HepG2 (cell line): ENCODE measurements around the gene SLC13A3. TPM values are rescaled to one million over a fixed set of nuclear protein-coding genes. Genes with fewer than 3 reads are reported as not detected.

Experiments
- CEBPB ChIP-seq: IDR thresholded peaks from 2 replicates; pipeline ENCODE4 v1.6.1; 2011; ENCODE audit warnings: low read depth, low read length, improper control_type of control experiment, borderline replicate concordance
- FOXP4 ChIP-seq: sonication (generic); formaldehyde crosslinking; IDR thresholded peaks from 2 replicates; pipeline ENCODE4 v1.4.0; 2020; ENCODE audit warnings: missing genetic modification reagents
- GATAD2A ChIP-seq: IDR thresholded peaks from 2 replicates; pipeline ENCODE4 v1.6.1; 2016
- IRF1 ChIP-seq: sonication (generic); formaldehyde crosslinking; IDR thresholded peaks from 2 replicates; pipeline ENCODE4 v1.4.0; 2020; ENCODE audit warnings: low read depth, mild to moderate bottlenecking, missing genetic modification reagents
- MIER3 ChIP-seq: IDR thresholded peaks from 2 replicates; pipeline ENCODE4 v1.6.1; 2016; ENCODE audit warnings: missing compliant biosample characterization, borderline replicate concordance
- MNT ChIP-seq: fragments of 450-650 bp; IDR thresholded peaks from 2 replicates; pipeline ENCODE4 v1.6.1; 2016
- NFE2L1 ChIP-seq: sonication (generic); formaldehyde crosslinking; IDR thresholded peaks from 2 replicates; pipeline ENCODE4 v1.4.0; 2020; ENCODE audit warnings: missing genetic modification reagents, mild to moderate bottlenecking, borderline replicate concordance
- PHF21A ChIP-seq: sonication (generic); formaldehyde crosslinking; IDR thresholded peaks from 2 replicates; pipeline ENCODE4 v1.5.0; 2020; ENCODE audit warnings: mild to moderate bottlenecking, missing genetic modification reagents
- SAP130 ChIP-seq: IDR thresholded peaks from 2 replicates; pipeline ENCODE4 v1.6.1; 2016; ENCODE audit warnings: low read depth
- SKI ChIP-seq: fragments of 450-650 bp; IDR thresholded peaks from one replicate; pipeline ENCODE4 v1.6.1; 2018; ENCODE audit warnings: mild to moderate bottlenecking; ENCODE audit not compliant: partially characterized antibody
- SRSF4 ChIP-seq: fragments of 200-400 bp; formaldehyde crosslinking; IDR thresholded peaks from one replicate; pipeline ENCODE4 v1.6.1; 2018; ENCODE audit warnings: mild to moderate bottlenecking, low read depth, low read length, moderate library complexity; ENCODE audit not compliant: poor library complexity, severe bottlenecking
- TEF ChIP-seq: sonication (generic); formaldehyde crosslinking; IDR thresholded peaks from 2 replicates; pipeline ENCODE4 v1.5.0; 2020; ENCODE audit warnings: missing genetic modification reagents
- ZBTB3 ChIP-seq: sonication (generic); formaldehyde crosslinking; IDR thresholded peaks from 2 replicates; pipeline ENCODE4 v1.4.0; 2020; ENCODE audit warnings: low read depth, mild to moderate bottlenecking, moderate library complexity, missing genetic modification reagents, borderline replicate concordance
- ZNF121 ChIP-seq: sonication (generic); formaldehyde crosslinking; IDR thresholded peaks from 2 replicates; pipeline ENCODE4 v1.5.0; 2020; ENCODE audit warnings: mild to moderate bottlenecking, missing genetic modification reagents
- ZNF569 ChIP-seq: sonication (generic); formaldehyde crosslinking; IDR thresholded peaks from 2 replicates; pipeline ENCODE4 v1.5.0; 2020; ENCODE audit warnings: mild to moderate bottlenecking, missing genetic modification reagents, moderate library complexity, borderline replicate concordance
- ZNF629 ChIP-seq: sonication (generic); formaldehyde crosslinking; conservative IDR thresholded peaks from 2 replicates; pipeline ENCODE4 v1.5.0; 2020; ENCODE audit warnings: missing genetic modification reagents
- ZNF691 ChIP-seq: sonication (generic); formaldehyde crosslinking; IDR thresholded peaks from 2 replicates; pipeline ENCODE4 v1.4.0; 2020; ENCODE audit warnings: missing genetic modification reagents, low read depth, mild to moderate bottlenecking, borderline replicate concordance
- ZNF75D ChIP-seq: sonication (generic); formaldehyde crosslinking; IDR thresholded peaks from 2 replicates; pipeline ENCODE4 v1.8.1; 2023; ENCODE audit warnings: missing genetic modification reagents, mild to moderate bottlenecking, borderline replicate concordance
- ZNF782 ChIP-seq: sonication (generic); formaldehyde crosslinking; IDR thresholded peaks from 2 replicates; pipeline ENCODE4 v1.4.0; 2020; ENCODE audit warnings: missing genetic modification reagents, mild to moderate bottlenecking, borderline replicate concordance
- polyA plus RNA-seq, 8 experiments: library from polyadenylated mRNA; depleted of rRNA in 3 of 8; stranded (reverse) in 7 of 8; unstranded in 1 of 8; fragments of >200 nt; fragmentation: Illumina TruSeq in 4 of 8; extraction: Trizol in 4 of 8; gene quantifications; 2 replicates each; pipeline versions ENCODE4 v1.2.1 to v1.2.3, GENCODE V29; 2011 to 2016; ENCODE audit warnings: low read depth in 4 of 8, missing spikeins in 1 of 8, mixed read lengths in 1 of 8; ENCODE audit not compliant: insufficient read depth in 1 of 8
- total RNA-seq, 5 experiments: library from RNA; depleted of rRNA; stranded (reverse); fragments of >200 nt; fragmentation: Illumina TruSeq; extraction: Trizol; gene quantifications; 2 replicates each; pipeline ENCODE4 v1.2.3, GENCODE V29; 2016; ENCODE audit warnings: low read depth in 1 of 5
- TF ChIP-seq, protein P1 (sequence below): sonication (generic); formaldehyde crosslinking; IDR thresholded peaks from 2 replicates; pipeline ENCODE4 v1.8.1; 2023; ENCODE audit warnings: mild to moderate bottlenecking, moderate library complexity, missing genetic modification reagents
- TF ChIP-seq, protein P2 (sequence below): sonication (generic); formaldehyde crosslinking; IDR thresholded peaks from 2 replicates; pipeline ENCODE4 v1.8.0; 2022; ENCODE audit warnings: missing genetic modification reagents, mild to moderate bottlenecking, moderate library complexity, borderline replicate concordance

SLC13A3 gene
- total and polyA plus RNA-seq, 2 of the 13 experiments (the other 11 are each of a cell fraction or from before 2014, with no cell fraction given), result 66.5 to 76.0 TPM

- TF ChIP-seq ZNF782 (CRISPR knock-in tag) (no peak), SRSF4 (no peak), FOXP4 (CRISPR knock-in tag) (peak; percentile 36; the same call in 1 of the 2 replicates), NFE2L1 (CRISPR knock-in tag) (no peak), ZNF569 (no peak), CEBPB (peak; percentile 56; the same call in 1 of the 2 replicates), ZNF691 (no peak), IRF1 (CRISPR knock-in tag) (no peak), TEF (CRISPR knock-in tag) (no peak), ZNF121 (CRISPR knock-in tag) (no peak), SAP130 (CRISPR knock-in tag) (peak; percentile 47), ZNF629 (CRISPR knock-in tag) (no peak), ZNF75D (CRISPR knock-in tag) (no peak), SKI (peak; percentile 82), MIER3 (CRISPR knock-in tag) (peak; percentile 69; the same call in 1 of the 2 replicates), GATAD2A (CRISPR knock-in tag) (peak; percentile 83), ZBTB3 (CRISPR knock-in tag) (no peak), MNT (no peak), PHF21A (CRISPR knock-in tag) (no peak)
- TF ChIP-seq, protein P1, sequence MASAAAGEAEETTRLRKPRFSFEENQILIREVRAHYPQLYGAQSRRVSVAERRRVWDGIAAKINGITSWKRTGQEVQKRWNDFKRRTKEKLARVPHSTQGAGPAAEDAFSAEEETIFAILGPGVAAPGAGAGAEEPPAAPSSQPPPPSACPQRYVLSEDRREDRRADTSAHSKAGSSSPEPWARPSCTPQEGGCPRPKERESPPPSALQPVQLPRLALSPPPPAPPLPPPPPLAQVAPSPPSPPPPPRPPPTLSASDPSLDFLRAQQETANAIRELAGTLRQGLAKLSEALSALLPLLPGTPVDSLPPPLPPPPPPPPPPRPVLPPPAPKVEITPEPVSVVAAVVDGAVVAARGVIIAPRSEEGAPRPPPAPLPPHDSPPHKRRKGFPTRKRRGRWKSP, result no peak
- TF ChIP-seq, protein P2, sequence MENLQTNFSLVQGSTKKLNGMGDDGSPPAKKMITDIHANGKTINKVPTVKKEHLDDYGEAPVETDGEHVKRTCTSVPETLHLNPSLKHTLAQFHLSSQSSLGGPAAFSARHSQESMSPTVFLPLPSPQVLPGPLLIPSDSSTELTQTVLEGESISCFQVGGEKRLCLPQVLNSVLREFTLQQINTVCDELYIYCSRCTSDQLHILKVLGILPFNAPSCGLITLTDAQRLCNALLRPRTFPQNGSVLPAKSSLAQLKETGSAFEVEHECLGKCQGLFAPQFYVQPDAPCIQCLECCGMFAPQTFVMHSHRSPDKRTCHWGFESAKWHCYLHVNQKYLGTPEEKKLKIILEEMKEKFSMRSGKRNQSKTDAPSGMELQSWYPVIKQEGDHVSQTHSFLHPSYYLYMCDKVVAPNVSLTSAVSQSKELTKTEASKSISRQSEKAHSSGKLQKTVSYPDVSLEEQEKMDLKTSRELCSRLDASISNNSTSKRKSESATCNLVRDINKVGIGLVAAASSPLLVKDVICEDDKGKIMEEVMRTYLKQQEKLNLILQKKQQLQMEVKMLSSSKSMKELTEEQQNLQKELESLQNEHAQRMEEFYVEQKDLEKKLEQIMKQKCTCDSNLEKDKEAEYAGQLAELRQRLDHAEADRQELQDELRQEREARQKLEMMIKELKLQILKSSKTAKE (CRISPR knock-in tag), result peak; percentile 35; the same call in 1 of the 2 replicates
Measured at GRCh38 chr20:46584508-46584907, 66.8 kb downstream of the SLC13A3 start (continued).
